LHCN-M2 (cell line): ENCODE results near the gene ZMIZ2. TPM values are rescaled to one million over a fixed set of nuclear protein-coding genes. Genes with fewer than 3 reads are reported as not detected.
"Not testable (repeated sequence)": the region's sequence is repeated elsewhere in the genome, so short reads cannot be mapped to it uniquely, and the experiment has no call there.

Experiments
- DNase-seq: peaks from one replicate; pipeline ENCODE4 v3.0.0-alpha.2; 2012; ENCODE audit warnings: low read depth
- total RNA-seq: library from RNA; depleted of rRNA; stranded (reverse); fragments of >200 nt; gene quantifications from 2 replicates; pipeline ENCODE4 v1.2.3, GENCODE V29; 2014; rRNA removed

The ZMIZ2 gene
- total RNA-seq, 1 experiment from 2014 or later: 26.7 TPM

DNA sequence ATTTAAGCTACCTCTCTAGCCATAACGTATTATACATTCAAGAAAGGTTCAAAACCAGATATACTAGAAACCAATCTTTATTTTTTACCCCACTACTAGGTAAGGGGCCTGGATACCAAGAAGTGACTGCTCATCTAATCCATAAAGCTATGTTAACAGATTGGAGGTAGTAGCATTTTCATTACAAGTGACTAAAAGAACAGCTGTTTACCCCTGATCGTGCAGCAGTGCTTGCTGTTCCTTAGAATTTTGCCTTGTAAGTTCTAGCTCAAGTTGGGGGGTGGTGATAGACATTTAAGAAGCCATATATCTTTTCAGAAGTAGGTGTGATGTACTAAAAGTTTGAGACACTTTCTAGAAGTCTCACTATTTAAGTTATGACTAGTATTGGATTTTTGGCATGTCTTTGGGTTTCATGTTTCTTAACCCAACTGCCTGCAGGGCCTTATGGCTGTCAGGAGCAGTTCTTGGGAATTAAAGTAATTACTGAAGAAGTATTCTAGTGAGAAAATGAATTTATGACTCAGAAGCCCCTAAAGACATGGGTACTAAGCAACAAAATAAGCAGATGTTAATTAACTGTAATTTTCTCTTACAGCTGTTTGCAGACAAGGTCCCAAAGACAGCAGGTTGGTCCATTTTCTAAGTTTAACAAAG, 50.1 kb downstream of the ZMIZ2 start:
- DNase-seq: peak; percentile 58

DNA sequence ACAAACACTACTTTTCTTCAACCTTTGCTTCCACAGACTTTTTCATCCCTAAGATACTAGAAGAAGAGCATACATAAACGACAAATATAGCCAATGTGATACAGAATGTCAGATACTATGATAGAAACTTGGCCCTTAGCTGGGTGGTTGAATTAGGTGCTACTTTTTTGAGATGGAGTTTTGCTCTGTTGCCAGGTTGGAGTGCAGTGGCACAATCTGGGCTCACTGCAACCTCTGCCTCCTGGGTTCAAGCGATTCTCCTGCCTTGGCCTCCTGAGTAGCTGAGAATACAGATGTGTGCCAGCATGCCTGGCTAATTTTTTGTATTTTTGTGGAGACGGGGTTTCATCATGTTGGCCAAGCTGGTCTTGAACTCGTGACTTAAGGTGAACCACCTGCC, 51.3 kb downstream of the ZMIZ2 start:
- no peak for DNase-seq

DNA sequence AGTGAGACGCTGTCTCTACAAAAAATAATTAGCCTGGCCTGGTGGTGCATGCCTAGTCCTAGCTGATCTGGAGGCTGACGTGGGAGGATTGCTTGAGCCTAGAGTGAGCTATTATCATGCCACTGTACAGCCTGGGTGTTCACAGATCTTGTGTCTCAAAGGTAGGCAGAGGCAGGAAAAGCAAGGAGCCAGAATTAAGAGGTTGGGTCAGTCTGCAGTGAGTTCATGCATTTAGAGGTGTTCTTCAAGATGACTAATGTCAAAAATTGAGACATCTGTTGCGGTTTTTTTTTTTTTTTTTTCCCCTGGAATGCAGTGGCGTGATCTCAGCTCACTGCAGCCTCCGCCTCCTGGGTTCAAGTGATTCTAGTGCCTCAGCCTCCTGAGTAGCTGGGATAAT, 53.2 kb downstream of the ZMIZ2 start:
- DNase-seq: peak; percentile 79

DNA sequence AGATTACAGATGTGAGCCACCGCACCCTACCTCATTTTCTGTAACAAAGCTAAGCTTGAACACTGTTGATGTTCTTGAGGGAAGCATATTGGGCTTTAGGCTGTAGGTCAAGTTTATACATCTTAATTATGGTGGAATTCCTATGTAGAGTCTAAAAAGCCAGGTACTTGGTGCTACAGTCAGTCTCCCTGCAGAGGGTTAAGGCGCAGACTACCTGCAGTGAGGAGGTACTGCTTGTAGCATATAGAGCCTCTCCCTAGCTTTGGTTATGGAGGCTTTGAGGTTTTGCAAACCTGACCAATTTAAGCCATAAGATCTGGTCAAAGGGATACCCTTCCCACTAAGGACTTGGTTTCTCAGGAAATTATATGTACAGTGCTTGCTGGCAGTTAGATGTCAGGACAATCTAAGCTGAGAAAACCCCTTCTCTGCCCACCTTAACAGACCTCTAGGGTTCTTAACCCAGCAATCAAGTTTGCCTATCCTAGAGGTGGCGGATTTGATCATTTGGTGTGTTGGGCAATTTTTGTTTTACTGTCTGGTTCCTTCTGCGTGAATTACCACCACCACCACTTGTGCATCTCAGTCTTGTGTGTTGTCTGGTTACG, 53.9 kb downstream of the ZMIZ2 start:
- no peak for DNase-seq

DNA sequence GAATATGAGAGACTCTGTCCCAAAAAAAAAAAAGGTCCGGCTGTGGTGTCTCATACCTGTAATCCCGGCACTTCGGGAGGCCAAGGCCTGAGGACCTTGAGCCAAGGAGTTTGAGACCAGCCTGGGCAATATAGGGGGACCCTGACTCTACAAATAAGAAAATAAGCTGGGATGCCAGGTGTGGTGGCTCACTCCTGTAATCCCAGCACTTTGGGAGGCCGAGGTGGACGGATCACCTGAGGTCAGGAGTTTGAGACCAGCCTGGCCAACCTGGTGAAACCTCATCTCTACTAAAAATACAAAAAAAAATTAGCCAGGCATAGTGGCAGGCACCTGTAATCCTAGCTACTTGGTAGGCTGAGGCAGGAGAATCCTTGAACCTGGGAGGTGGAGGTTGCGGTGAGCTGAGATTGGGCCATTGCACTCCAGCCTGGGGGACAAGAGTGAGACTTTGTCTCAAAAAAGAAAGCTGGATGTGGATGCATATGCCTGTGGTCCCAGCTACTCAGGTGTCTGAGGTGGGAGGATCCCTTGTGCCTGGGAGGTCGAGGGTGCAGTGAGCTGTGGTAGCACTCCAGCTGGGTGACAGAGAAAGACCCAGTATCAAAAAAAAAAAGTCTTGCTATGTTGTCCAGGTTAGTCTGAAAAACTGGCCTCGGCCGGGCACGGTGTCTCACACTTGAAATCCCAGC, 55.3 kb downstream of the ZMIZ2 start:
- not testable (repeated sequence) for DNase-seq

DNA sequence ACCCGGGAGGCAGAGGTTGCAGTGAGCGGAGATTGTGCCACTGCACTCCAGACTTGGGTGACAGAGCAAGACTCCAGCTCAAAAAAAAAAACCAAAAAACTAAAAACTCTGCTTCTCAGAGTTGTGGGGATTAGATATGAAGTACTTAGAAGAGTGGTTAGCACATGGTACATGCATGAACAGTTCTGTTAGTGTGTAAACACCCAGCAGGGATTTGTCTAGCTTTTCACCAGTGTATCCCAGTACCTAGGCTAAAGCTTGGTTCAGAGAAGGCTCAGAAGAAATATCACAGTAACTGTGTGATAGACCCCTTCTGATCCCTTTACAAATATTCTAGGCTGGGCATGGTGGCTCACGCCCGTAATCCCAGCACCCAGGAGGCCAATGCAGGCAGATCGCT, 57.3 kb downstream of the ZMIZ2 start:
- DNase-seq: no peak

DNA sequence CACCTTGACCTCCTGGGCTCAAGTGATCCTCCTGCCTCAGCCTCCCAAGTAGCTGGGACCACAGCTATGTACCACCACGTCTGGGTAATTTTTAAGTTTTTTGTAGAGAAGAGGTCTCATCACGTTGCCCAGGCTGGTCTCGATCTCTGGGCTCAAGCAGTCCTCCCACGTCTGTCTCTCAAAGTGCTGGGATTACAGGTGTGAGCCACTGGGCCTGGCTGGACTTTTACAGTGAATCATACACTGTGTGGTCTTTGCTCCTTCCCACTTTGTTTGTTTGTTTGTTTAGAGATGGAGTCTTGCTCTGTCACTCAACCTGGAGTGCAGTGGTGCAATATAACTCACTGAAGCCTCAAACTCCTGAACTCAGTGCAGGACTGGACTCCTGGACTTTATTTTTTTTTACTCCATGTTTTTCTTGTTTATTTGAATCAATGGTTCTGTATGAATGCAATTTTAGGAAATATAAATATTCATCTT, 60.3 kb downstream of the ZMIZ2 start:
- DNase-seq: no peak

DNA sequence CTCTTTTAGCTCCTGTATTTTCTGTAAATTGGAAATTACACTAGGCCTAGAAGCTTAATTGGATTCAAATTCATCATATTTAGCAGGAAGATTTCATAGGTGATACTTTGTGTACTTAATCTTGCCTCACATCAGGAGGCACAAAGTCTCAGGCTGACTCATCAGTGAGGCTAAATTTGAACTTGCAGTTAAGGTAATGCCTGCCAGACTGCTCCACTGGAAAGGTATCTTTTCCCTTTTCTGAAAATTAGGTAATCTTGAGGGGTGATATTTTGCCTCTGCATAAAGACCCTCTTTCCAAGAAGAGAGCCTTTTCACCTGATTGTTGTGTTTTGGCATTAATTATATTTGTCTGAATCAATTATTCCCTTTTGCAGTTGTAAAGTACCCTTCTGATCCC, 62.4 kb downstream of the ZMIZ2 start:
- DNase-seq: no peak

DNA sequence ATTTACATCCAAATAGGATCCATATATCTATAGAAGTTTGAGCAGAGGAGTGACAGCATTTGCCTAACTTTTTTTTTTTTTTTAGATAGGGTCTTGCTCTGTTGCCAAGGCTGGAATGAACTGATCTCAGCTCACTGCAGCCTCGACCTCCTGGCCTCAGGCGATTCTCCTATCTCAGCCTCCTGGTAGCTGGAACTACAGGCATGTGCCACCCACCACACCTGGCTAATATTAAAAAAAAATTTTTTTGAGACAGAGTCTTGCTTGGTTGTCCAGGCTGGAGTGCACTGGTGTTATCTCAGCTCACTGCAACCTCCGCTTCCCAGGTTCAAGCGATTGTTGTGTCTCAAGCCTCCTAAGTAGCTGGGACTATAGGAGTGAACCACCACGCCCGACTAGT, 62.9 kb downstream of the ZMIZ2 start:
- DNase-seq: no peak

DNA sequence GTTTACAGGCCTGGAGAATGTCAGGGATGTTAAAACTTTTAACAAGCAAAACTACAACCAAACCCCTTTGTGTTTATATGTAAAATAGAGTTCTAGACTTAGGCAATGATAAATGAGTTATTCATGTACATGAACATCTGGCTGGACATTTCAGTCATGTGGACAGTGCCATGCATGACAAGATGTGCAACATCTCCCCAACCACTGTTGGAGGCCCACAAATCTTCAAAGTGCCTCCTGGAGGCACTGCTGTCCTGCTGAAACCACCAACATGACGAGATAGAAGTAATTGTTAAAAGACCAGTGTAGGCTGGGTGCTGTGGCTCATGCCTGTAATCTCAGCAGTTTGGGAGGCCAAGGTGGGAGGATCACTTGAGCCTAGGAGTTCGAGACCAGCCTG, 66.3 kb downstream of the ZMIZ2 start:
- DNase-seq: peak; percentile 31

DNA sequence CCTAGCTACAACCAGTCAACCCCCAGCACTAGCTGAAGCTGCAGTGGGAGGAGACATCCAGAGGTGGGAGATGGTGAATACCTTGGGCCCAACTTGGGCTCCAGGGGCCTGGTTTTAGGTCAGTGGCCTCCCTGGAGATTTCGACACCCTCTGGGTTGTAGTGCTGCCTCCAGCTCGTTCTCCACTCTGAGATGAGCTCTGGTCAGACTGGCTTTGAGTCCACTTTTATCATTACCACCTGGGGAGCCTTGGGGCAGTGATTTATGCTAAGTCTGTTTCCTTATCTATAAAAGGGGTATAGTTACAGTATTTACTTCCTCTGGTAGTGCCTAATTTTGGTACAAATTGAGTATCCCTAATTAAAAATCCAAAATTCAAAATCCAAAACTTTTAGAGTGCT, 70.6 kb downstream of the ZMIZ2 start:
- DNase-seq: no peak

Other genes starting within 250 kb of the ZMIZ2 start
- not detected in 2 replicates for gene NPC1L1, start 207.5 kb upstream of the ZMIZ2 start, total RNA-seq
- gene DDX56, start 174.9 kb upstream of the ZMIZ2 start, total RNA-seq: 122 and 131 TPM in 2 replicates
- gene TMED4, start 166.6 kb upstream of the ZMIZ2 start, total RNA-seq: 241 and 253 TPM in 2 replicates
- 99.8 and 104 TPM in 2 replicates for gene OGDH, start 142.2 kb upstream of the ZMIZ2 start, total RNA-seq
- gene PPIA, start 47.8 kb downstream of the ZMIZ2 start, total RNA-seq: 5,716 and 6,248 TPM in 2 replicates
- gene H2AZ2, start 99.2 kb downstream of the ZMIZ2 start, total RNA-seq: 433 and 479 TPM in 2 replicates
- 41.9 and 62.3 TPM in 2 replicates for gene PURB, start 136.7 kb downstream of the ZMIZ2 start, total RNA-seq
- gene MYO1G, start 230.2 kb downstream of the ZMIZ2 start, total RNA-seq: not detected in 2 replicates